Body of pancreas (tissue), 4 donors: ENCODE results near the gene CBFA2T3.

Source experiments
- POLR2A ChIP-seq, 3 donors: fragments of 450-650 bp; IDR thresholded peaks; one replicate each; pipeline ENCODE4 v1.6.1; 2016; ENCODE audit warnings: antibody characterized with exemption in 3 of 3, mild to moderate bottlenecking in 2 of 3
- TF ChIP-seq, protein P1 (sequence below), 7 experiments: fragments of 450-650 bp in 4 of 7; fragments of 200-600 bp in 3 of 7; sonication (generic) in 3 of 7; IDR thresholded peaks; one replicate each; pipeline ENCODE4 v1.5.1; 2016 to 2019; ENCODE audit warnings: antibody characterized with exemption in 7 of 7

DNA sequence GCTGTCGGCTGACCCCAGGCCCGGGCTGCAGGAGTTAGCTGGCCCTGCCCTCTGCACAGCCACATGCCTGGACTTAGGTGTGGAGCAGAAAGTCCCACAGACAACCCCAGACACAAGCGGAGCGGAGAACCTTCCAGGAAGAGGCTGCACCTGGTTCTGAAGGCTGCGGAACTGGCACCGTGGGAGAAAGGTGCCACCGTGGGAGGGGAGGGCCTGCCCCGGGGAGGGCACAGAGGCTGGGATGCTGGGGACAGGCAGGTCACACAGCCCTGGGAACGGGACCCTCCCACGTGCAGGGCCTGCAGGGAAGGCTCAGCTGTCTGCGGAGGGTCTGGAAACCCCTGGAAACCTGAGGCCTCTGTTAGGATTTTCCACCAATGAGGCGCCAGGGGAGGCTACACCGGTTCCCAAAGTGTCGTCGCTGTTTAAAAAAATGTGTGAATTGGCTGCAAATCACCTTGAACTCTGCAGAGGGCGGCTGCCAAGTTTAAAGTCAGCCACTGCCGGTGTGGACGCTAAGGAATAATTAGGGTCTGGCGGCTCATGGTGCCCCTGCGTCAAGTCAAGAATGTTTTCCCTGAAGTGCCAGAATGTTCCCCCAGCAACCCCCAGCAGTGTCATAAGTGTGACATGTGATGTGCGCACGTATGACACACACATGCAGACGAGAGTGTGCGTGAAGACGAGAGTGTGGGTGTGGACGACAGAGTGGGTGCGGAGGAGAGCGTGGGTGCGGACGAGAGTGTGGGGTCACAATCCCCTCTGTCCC lies 59.7 kb downstream of the CBFA2T3 start:
- TF ChIP-seq, protein P1, sequence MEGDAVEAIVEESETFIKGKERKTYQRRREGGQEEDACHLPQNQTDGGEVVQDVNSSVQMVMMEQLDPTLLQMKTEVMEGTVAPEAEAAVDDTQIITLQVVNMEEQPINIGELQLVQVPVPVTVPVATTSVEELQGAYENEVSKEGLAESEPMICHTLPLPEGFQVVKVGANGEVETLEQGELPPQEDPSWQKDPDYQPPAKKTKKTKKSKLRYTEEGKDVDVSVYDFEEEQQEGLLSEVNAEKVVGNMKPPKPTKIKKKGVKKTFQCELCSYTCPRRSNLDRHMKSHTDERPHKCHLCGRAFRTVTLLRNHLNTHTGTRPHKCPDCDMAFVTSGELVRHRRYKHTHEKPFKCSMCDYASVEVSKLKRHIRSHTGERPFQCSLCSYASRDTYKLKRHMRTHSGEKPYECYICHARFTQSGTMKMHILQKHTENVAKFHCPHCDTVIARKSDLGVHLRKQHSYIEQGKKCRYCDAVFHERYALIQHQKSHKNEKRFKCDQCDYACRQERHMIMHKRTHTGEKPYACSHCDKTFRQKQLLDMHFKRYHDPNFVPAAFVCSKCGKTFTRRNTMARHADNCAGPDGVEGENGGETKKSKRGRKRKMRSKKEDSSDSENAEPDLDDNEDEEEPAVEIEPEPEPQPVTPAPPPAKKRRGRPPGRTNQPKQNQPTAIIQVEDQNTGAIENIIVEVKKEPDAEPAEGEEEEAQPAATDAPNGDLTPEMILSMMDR (IDR thresholded peaks at IDR 0.05) = no peak
- TF ChIP-seq POLR2A (IDR thresholded peaks at IDR 0.05) = no peak
